GM19397 (cell line): ENCODE measurements around the gene RNFT2.
"Not testable (repeated sequence)": the region's sequence is repeated elsewhere in the genome, so short reads cannot be mapped to it uniquely, and the experiment has no call there.

Source experiments
- ATAC-seq: cut with Tn5 transposase; IDR thresholded peaks from one replicate; pipeline ENCODE4 v1.9.1; 2021; ENCODE audit warnings: mild to moderate bottlenecking, moderate library complexity; ENCODE audit not compliant: unreplicated experiment

The RNFT2 gene

GRCh38 chr12:116742787-116743186 is 4.7 kb downstream of the RNFT2 start:
- not testable (repeated sequence) for ATAC-seq

- no peak for ATAC-seq
Measured at GRCh38 chr12:116744766-116745165, 6.7 kb downstream of the RNFT2 start.

GRCh38 chr12:116745554-116745953 is 7.4 kb downstream of the RNFT2 start:
- ATAC-seq: no peak

- no peak for ATAC-seq
Measured at GRCh38 chr12:116749884-116750283, 11.8 kb downstream of the RNFT2 start.

GRCh38 chr12:116750298-116750697 is 12.2 kb downstream of the RNFT2 start:
- no peak for ATAC-seq

GRCh38 chr12:116754097-116754496 is 16.0 kb downstream of the RNFT2 start:
- ATAC-seq: not testable (repeated sequence)

- ATAC-seq: not testable (repeated sequence)
Measured at GRCh38 chr12:116754783-116755182, 16.7 kb downstream of the RNFT2 start.

GRCh38 chr12:116759783-116760621 is 21.9 kb downstream of the RNFT2 start:
- ATAC-seq: no peak

- ATAC-seq: no peak
Measured at GRCh38 chr12:116760622-116761020, 22.5 kb downstream of the RNFT2 start.

- no peak for ATAC-seq
Measured at GRCh38 chr12:116761499-116761898, 23.4 kb downstream of the RNFT2 start.

- ATAC-seq: no peak
Measured at GRCh38 chr12:116765271-116765670, 27.2 kb downstream of the RNFT2 start.

GRCh38 chr12:116766285-116766684 is 28.2 kb downstream of the RNFT2 start:
- ATAC-seq: no peak

GRCh38 chr12:116766746-116767145 is 28.6 kb downstream of the RNFT2 start:
- no peak for ATAC-seq

GRCh38 chr12:116771651-116772050 is 33.5 kb downstream of the RNFT2 start:
- ATAC-seq: no peak

GRCh38 chr12:116773276-116773731 is 35.2 kb downstream of the RNFT2 start:
- ATAC-seq: no peak

GRCh38 chr12:116774020-116774419 is 35.9 kb downstream of the RNFT2 start:
- no peak for ATAC-seq

GRCh38 chr12:116777245-116777644 is 39.1 kb downstream of the RNFT2 start:
- ATAC-seq: no peak

GRCh38 chr12:116779597-116779996 is 41.5 kb downstream of the RNFT2 start:
- no peak for ATAC-seq

- ATAC-seq: no peak
Measured at GRCh38 chr12:116780942-116781341, 42.8 kb downstream of the RNFT2 start.

- no peak for ATAC-seq
Measured at GRCh38 chr12:116783525-116784237, 45.6 kb downstream of the RNFT2 start.

- no peak for ATAC-seq
Measured at GRCh38 chr12:116784238-116784612, 46.1 kb downstream of the RNFT2 start.

- not testable (repeated sequence) for ATAC-seq
Measured at GRCh38 chr12:116789562-116789961, 51.4 kb downstream of the RNFT2 start.
